Loucy (cell line): ENCODE data around the gene LRRC30.

Source experiments
- H2AFZ ChIP-seq: fragments of 200-600 bp; sonication (generic); 2 replicates; pipeline ENCODE4 v1.6.0; 2016; ENCODE audit warnings: antibody characterized with exemption, mild to moderate bottlenecking, low read length, moderate library complexity
- H3F3A ChIP-seq: fragments of 200-600 bp; 2 replicates; pipeline ENCODE4 v1.6.0; 2016; ENCODE audit warnings: antibody characterized with exemption, low read depth, mild to moderate bottlenecking
- H3K27me3 ChIP-seq: fragments of 200-600 bp; sonication (generic); 2 replicates; pipeline ENCODE4 v1.6.1; 2014; ENCODE audit warnings: low read length, mild to moderate bottlenecking; ENCODE audit not compliant: insufficient read depth, poor library complexity, severe bottlenecking
- H3K36me3 ChIP-seq: fragments of 200-600 bp; sonication (generic); 2 replicates; pipeline ENCODE4 v1.6.1; 2016; ENCODE audit warnings: low read length; ENCODE audit not compliant: insufficient read depth
- H3K4me1 ChIP-seq: fragments of 200-600 bp; sonication (generic); 2 replicates; pipeline ENCODE4 v1.5.1; 2014; ENCODE audit warnings: low read length, mild to moderate bottlenecking; ENCODE audit not compliant: insufficient read depth, poor library complexity, severe bottlenecking
- H3K4me2 ChIP-seq: fragments of 200-600 bp; sonication (generic); 2 replicates; pipeline ENCODE4 v1.6.0; 2014; ENCODE audit warnings: antibody characterized with exemption, low read length, low read depth, mild to moderate bottlenecking; ENCODE audit not compliant: poor library complexity, severe bottlenecking
- H3K4me3 ChIP-seq: fragments of 200-600 bp; sonication (generic); 2 replicates; pipeline ENCODE4 v1.5.1; 2014; ENCODE audit warnings: low read length, mild to moderate bottlenecking, mixed read lengths; ENCODE audit not compliant: poor library complexity, severe bottlenecking
- H3K79me2 ChIP-seq: fragments of 200-600 bp; sonication (generic); 2 replicates; pipeline ENCODE4 v1.6.1; 2014; ENCODE audit warnings: low read length; ENCODE audit not compliant: insufficient read depth
- H3K9ac ChIP-seq: fragments of 200-600 bp; sonication (generic); 2 replicates; pipeline ENCODE4 v1.6.0; 2014; ENCODE audit warnings: mild to moderate bottlenecking, low read depth, low read length, moderate library complexity; ENCODE audit not compliant: poor library complexity, severe bottlenecking
- H3K9me2 ChIP-seq: fragments of 200-600 bp; sonication (generic); replicated peaks from 2 replicates; pipeline ENCODE4 v1.6.1; 2016; ENCODE audit warnings: low read depth, low read length, mixed read lengths
- H3K9me3 ChIP-seq: fragments of 200-600 bp; sonication (generic); 2 replicates; pipeline ENCODE4 v1.6.1; 2014; ENCODE audit warnings: mild to moderate bottlenecking, antibody characterized with exemption, low read length, low read depth; ENCODE audit not compliant: insufficient read depth
- H4K20me1 ChIP-seq: fragments of 200-600 bp; sonication (generic); 2 replicates; pipeline ENCODE4 v1.6.0; 2014; ENCODE audit warnings: antibody characterized with exemption, low read length, mild to moderate bottlenecking; ENCODE audit not compliant: insufficient read depth, poor library complexity, severe bottlenecking
- EZH2phosphoT487 ChIP-seq: fragments of 200-600 bp; IDR thresholded peaks from 2 replicates; pipeline ENCODE4 v1.6.1; 2018; ENCODE audit warnings: antibody characterized with exemption, mild to moderate bottlenecking, moderate library complexity, borderline replicate concordance
- TF ChIP-seq, protein P1 (sequence below): fragments of 200-600 bp; sonication (generic); conservative IDR thresholded peaks from 2 replicates; pipeline ENCODE4 v1.5.1; 2014; ENCODE audit warnings: mild to moderate bottlenecking, antibody characterized with exemption, low read length

Gene LRRC30

DNA sequence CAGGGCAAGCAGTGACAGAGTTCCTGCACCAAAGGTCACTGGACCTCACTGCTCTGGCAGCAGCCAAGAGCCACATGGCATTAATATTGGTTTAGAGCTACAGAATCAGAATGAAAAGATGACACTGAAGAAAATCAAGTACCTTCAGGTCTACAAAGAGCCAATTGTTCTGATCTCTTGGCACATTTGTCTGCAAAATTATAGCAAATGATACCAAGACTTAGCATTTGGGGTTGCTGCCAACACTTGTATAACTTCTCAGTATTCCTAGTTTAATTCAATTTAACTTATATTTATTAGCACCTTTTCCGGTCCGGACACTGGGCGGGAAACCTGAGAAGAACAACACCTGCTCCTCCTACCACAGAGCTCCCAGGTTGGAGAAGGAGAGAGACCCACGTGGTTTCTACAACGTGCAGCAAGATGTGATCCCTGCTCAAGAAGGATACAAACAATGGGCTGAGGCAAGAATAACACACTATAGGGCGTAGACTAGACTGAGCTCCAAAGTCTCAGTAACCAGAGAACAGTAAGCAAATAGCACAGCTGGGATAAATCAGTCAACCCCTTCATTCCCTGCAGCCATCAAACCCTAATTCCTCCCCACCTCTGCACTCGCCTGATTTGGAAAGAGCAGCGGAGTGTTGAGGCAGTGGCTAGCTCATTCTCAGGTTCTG lies 2.4 kb downstream of the LRRC30 start:
- no peak overlapping the region for H3K9ac ChIP-seq
- no peaks in the 10 kb centered on the region; the same call in 1 of the 2 replicates for H3K9me3 ChIP-seq
- H3K9me2 ChIP-seq: no peaks in the 10 kb centered on the region
- H3K27me3 ChIP-seq: no peaks in the 10 kb centered on the region
- no peaks in the 10 kb centered on the region for H3K4me1 ChIP-seq
- no peaks in the 10 kb centered on the region for H4K20me1 ChIP-seq
- no peak overlapping the region for H3K4me2 ChIP-seq
- no peaks in the 10 kb centered on the region for H3F3A ChIP-seq
- no peak overlapping the region for H2AFZ ChIP-seq
- H3K36me3 ChIP-seq: no peaks in the 10 kb centered on the region
- TF ChIP-seq, protein P1, sequence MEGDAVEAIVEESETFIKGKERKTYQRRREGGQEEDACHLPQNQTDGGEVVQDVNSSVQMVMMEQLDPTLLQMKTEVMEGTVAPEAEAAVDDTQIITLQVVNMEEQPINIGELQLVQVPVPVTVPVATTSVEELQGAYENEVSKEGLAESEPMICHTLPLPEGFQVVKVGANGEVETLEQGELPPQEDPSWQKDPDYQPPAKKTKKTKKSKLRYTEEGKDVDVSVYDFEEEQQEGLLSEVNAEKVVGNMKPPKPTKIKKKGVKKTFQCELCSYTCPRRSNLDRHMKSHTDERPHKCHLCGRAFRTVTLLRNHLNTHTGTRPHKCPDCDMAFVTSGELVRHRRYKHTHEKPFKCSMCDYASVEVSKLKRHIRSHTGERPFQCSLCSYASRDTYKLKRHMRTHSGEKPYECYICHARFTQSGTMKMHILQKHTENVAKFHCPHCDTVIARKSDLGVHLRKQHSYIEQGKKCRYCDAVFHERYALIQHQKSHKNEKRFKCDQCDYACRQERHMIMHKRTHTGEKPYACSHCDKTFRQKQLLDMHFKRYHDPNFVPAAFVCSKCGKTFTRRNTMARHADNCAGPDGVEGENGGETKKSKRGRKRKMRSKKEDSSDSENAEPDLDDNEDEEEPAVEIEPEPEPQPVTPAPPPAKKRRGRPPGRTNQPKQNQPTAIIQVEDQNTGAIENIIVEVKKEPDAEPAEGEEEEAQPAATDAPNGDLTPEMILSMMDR: no peak
- no peak for TF ChIP-seq EZH2phosphoT487
- H3K4me3 ChIP-seq: no peak overlapping the region
- no peaks in the 10 kb centered on the region for H3K79me2 ChIP-seq

DNA sequence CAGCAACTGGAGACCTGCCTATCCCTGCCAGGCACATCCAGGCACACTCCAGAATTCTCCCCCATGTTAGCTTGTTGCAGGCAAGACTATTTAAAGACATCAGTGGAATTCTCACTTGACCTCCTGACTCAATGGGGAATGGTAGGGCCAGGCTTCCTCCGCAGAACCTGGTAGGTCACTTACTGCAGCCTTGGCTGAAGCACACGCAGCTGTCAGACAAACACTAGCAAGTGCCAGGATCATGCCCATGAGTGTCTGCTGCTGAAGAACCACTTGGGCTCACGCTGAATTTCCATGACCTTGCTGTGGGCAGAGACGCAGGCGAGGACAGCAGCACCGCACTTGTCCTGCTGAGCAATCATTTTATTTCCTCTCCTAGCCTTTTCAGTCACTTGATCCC lies 3.2 kb downstream of the LRRC30 start:
- H3K36me3 ChIP-seq: no peaks in the 10 kb centered on the region
- no peaks in the 10 kb centered on the region for H3K4me1 ChIP-seq
- H3K9ac ChIP-seq: no peak overlapping the region
- no peak overlapping the region for H2AFZ ChIP-seq
- no peaks in the 10 kb centered on the region for H3F3A ChIP-seq
- no peaks in the 10 kb centered on the region; the same call in 1 of the 2 replicates for H3K9me3 ChIP-seq
- no peaks in the 10 kb centered on the region for H3K79me2 ChIP-seq
- H3K27me3 ChIP-seq: no peaks in the 10 kb centered on the region
- no peaks in the 10 kb centered on the region for H3K9me2 ChIP-seq
- no peak overlapping the region for H3K4me2 ChIP-seq
- no peak for TF ChIP-seq EZH2phosphoT487
- TF ChIP-seq, protein P1: no peak
- H4K20me1 ChIP-seq: no peaks in the 10 kb centered on the region
- H3K4me3 ChIP-seq: no peak overlapping the region

DNA sequence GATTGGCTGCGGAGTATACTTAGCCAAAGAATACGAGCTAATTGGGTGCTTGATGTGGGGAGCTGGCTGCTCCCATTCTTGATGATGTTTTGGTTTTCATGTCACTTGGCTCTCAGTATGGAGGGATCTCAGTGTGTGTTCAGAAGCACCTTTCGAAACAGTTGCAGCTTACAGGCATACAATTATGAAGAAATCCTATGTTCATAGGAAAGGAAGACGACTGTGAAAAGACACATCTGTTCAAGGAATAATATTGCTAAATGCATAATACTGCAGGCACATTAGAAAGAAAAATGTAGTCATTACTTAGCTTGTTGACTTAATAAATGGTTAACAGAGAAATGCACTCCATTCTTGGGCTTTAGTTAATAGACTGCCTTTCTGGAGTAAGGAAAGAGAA lies 4.1 kb downstream of the LRRC30 start:
- H3K9me3 ChIP-seq: no peaks in the 10 kb centered on the region; the same call in 1 of the 2 replicates
- no peak overlapping the region for H3K9ac ChIP-seq
- H3K4me1 ChIP-seq: no peaks in the 10 kb centered on the region
- no peaks in the 10 kb centered on the region for H4K20me1 ChIP-seq
- H3K9me2 ChIP-seq: no peaks in the 10 kb centered on the region
- no peaks in the 10 kb centered on the region for H3K27me3 ChIP-seq
- no peak for TF ChIP-seq EZH2phosphoT487
- TF ChIP-seq, protein P1: no peak
- no peak overlapping the region for H3K4me3 ChIP-seq
- H2AFZ ChIP-seq: no peak overlapping the region
- no peak overlapping the region for H3K4me2 ChIP-seq
- no peaks in the 10 kb centered on the region for H3K79me2 ChIP-seq
- H3K36me3 ChIP-seq: no peaks in the 10 kb centered on the region
- H3F3A ChIP-seq: no peaks in the 10 kb centered on the region
